Activated CD4-positive, alpha-beta T cell treated with anti-CD3 and anti-CD28 coated beads, Interleukin-2, amount 50 U/mL, for 24 hours (primary cell): Measurements from ENCODE around the gene NTM.
"Not testable (repeated sequence)": the region's sequence is repeated elsewhere in the genome, so short reads cannot be mapped to it uniquely, and the experiment has no call there.

Experiments
- DNase-seq, 2 donors: peaks; one replicate each; pipeline ENCODE4 v3.0.0-alpha.2; 2020; ENCODE audit warnings: low read depth in 1 of 2, low spot score in 1 of 2

The NTM gene

GRCh38 chr11:131418189-131418588 lies 47.8 kb downstream of the NTM start:
- no peak for DNase-seq

- no peak for DNase-seq
Observed at GRCh38 chr11:131421066-131421855, 50.8 kb downstream of the NTM start.

GRCh38 chr11:131422029-131422428 lies 51.6 kb downstream of the NTM start:
- DNase-seq = no peak

GRCh38 chr11:131422496-131422895 lies 52.1 kb downstream of the NTM start:
- no peak for DNase-seq

- no peak for DNase-seq
Observed at GRCh38 chr11:131423688-131424087, 53.3 kb downstream of the NTM start.

- not testable (repeated sequence) for DNase-seq
Observed at GRCh38 chr11:131424257-131424876, 54.0 kb downstream of the NTM start.

- no peak for DNase-seq
Observed at GRCh38 chr11:131425285-131425684, 54.9 kb downstream of the NTM start.

GRCh38 chr11:131428853-131429252 lies 58.4 kb downstream of the NTM start:
- DNase-seq = no peak

GRCh38 chr11:131430473-131431208 lies 60.2 kb downstream of the NTM start:
- no peak for DNase-seq

- DNase-seq = no peak
Observed at GRCh38 chr11:131441051-131441810, 70.8 kb downstream of the NTM start.

GRCh38 chr11:131446590-131447275 lies 76.3 kb downstream of the NTM start:
- no peak for DNase-seq

GRCh38 chr11:131447277-131447815 lies 76.9 kb downstream of the NTM start:
- no peak for DNase-seq

- DNase-seq = no peak
Observed at GRCh38 chr11:131447898-131448297, 77.5 kb downstream of the NTM start.

- DNase-seq = no peak
Observed at GRCh38 chr11:131449036-131450019, 78.9 kb downstream of the NTM start.

- no peak for DNase-seq
Observed at GRCh38 chr11:131454490-131454889, 84.1 kb downstream of the NTM start.

- DNase-seq = no peak
Observed at GRCh38 chr11:131454989-131455388, 84.6 kb downstream of the NTM start.

- no peak for DNase-seq
Observed at GRCh38 chr11:131455843-131456704, 85.7 kb downstream of the NTM start.

GRCh38 chr11:131457163-131457562 lies 86.7 kb downstream of the NTM start:
- DNase-seq = no peak
